MM.1S (cell line): ENCODE results near the gene SYK.

ENCODE experiments used
- EZH2 ChIP-seq: fragments of 300-600 bp; sonication (generic); optimal IDR thresholded peaks from 2 replicates; pipeline ENCODE3; 2017; ENCODE audit warnings: low read depth, mild to moderate bottlenecking, antibody characterized with exemption, low read length, mixed read lengths
- TF ChIP-seq, protein P1 (sequence below): fragments of 300-600 bp; sonication (generic); IDR thresholded peaks from 2 replicates; pipeline ENCODE4 v1.5.1; 2016; ENCODE audit warnings: antibody characterized with exemption, low read length, mixed read lengths

DNA sequence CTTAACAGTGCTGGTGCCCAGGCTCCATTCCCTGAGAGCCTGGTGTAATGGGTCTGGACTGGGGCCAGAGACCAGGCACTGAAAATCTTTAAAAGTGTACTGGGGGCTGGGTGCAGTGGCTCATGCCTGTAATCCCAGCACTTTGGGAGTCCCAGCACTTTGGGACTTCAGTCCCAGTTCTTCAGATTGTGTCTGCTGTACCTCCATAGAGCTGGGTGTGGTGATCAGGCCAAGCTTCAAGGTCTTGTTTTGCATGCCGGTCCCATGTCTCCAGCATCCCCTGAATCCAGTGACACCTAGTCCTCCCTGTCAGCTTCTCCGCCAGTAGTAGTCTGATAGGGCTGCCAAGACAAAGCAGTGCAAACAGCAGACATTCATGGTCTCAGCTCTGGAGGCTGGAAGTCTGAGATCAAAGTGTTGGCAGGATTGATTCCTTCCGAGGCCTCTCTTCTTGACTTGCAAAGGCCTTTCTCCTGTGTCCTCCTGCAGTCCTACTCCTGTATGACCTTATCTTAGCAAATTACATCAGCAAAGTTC lies 108.2 kb downstream of the SYK start:
- TF ChIP-seq EZH2 = no peak
- TF ChIP-seq, protein P1, sequence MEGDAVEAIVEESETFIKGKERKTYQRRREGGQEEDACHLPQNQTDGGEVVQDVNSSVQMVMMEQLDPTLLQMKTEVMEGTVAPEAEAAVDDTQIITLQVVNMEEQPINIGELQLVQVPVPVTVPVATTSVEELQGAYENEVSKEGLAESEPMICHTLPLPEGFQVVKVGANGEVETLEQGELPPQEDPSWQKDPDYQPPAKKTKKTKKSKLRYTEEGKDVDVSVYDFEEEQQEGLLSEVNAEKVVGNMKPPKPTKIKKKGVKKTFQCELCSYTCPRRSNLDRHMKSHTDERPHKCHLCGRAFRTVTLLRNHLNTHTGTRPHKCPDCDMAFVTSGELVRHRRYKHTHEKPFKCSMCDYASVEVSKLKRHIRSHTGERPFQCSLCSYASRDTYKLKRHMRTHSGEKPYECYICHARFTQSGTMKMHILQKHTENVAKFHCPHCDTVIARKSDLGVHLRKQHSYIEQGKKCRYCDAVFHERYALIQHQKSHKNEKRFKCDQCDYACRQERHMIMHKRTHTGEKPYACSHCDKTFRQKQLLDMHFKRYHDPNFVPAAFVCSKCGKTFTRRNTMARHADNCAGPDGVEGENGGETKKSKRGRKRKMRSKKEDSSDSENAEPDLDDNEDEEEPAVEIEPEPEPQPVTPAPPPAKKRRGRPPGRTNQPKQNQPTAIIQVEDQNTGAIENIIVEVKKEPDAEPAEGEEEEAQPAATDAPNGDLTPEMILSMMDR = no peak
